NT2/D1 (cell line): ENCODE measurements around the gene LSM14A.

Experiments used
- SUZ12 ChIP-seq: IDR thresholded peaks from 2 replicates; pipeline ENCODE4 v1.6.1; 2011; ENCODE audit not compliant: insufficient read length, insufficient read depth; ENCODE audit errors: extremely low read depth
- YY1 ChIP-seq: IDR thresholded peaks from 2 replicates; pipeline ENCODE4 v1.6.1; 2011; ENCODE audit not compliant: insufficient read length, insufficient read depth
- ZNF274 ChIP-seq: IDR thresholded peaks from 2 replicates; pipeline ENCODE4 v1.6.1; 2011; ENCODE audit warnings: mild to moderate bottlenecking, low read depth, low read length

GRCh38 chr19:34260771-34261173 lies 88.5 kb downstream of the LSM14A start:
- TF ChIP-seq ZNF274 (no peak), YY1 (no peak), SUZ12 (no peak)
